ENCODE measurements around the gene A2M. TPM values are rescaled to one million over a fixed set of nuclear protein-coding genes. Genes with fewer than 3 reads are reported as not detected.

A2M gene
- total and polyA plus RNA-seq, 2 of the 4 experiments (the other 2 are of a cell fraction): 1.1 to 3.2 TPM

DNA sequence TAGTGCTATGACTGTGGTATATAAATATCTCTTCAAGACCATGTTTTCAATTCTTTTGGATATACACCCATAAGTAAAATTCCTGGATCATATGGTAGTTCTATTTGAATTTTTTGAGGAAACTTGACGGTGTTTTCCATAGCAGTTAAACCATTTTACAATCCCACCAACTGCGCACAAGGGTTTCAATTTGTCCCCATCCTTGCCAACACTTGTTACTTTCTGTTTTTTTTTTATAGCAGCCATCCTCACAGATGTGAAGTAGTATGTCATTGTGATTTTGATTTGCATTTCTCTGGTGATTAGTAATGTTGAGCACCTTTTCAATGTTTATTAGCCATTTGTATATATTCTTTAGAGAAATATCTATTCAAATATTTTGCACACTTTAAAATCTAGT, 14.5 kb upstream of the A2M start:
- in situ Hi-C loops (cut with MboI; ENCODE audit: low sequenced_read_pairs) (no loop called here), dilution Hi-C loops (cut with HindIII; ENCODE audit: low sequenced_read_pairs, unreplicated experiment) (no loop called here), intact Hi-C loops (cut with micrococcal nuclease) (no loop called here)
- no peaks in the 10 kb centered on the region for H4K20me1 ChIP-seq (ENCODE audit: insufficient read depth, low read length)
- no peaks in the 10 kb centered on the region; the same call in 1 of the 2 replicates for H3K27me3 ChIP-seq (ENCODE audit: control insufficient read depth, insufficient read depth, low read length)
- H3K79me1 ChIP-seq (ENCODE audit: low read depth in 1 of 2, low read length in 2 of 2): no peaks in the 10 kb centered on the region
- H3K27ac ChIP-seq (ENCODE audit: insufficient read depth, low read length): no peak overlapping the region
- no TSS peak for BruUV-seq (replicated peaks)
- ATAC-seq (ENCODE audit: low read depth): no peak
- H3K18ac ChIP-seq (ENCODE audit: low read depth, low read length): no peak overlapping the region
- no peak overlapping the region for H2BK120ac ChIP-seq (ENCODE audit: low read depth, low read length)
- H4K8ac ChIP-seq (ENCODE audit: low read depth in 2 of 2, low read length in 2 of 2): no peak overlapping the region
- no peak overlapping the region for H2BK15ac ChIP-seq (ENCODE audit: low read depth, low read length)
- no peak for DNase-seq
- H2BK5ac ChIP-seq (ENCODE audit: low read depth, low read length, poor library complexity, severe bottlenecking): no peak overlapping the region
- POLR2A ChIA-PET (ENCODE audit: unreplicated experiment): no interaction called here
- H3K9ac ChIP-seq (ENCODE audit: low read depth, low read length): no peak overlapping the region
- peaks cover 5% of the 10 kb centered on the region; the same call in 1 of the 2 replicates for H3K4me1 ChIP-seq (ENCODE audit: control insufficient read depth, insufficient read depth, low read length)
- H3K23ac ChIP-seq (ENCODE audit: low read depth, low read length): no peak overlapping the region
- H3K4ac ChIP-seq (ENCODE audit: low read depth, low read length): no peak overlapping the region
- TF ChIP-seq, protein P1, sequence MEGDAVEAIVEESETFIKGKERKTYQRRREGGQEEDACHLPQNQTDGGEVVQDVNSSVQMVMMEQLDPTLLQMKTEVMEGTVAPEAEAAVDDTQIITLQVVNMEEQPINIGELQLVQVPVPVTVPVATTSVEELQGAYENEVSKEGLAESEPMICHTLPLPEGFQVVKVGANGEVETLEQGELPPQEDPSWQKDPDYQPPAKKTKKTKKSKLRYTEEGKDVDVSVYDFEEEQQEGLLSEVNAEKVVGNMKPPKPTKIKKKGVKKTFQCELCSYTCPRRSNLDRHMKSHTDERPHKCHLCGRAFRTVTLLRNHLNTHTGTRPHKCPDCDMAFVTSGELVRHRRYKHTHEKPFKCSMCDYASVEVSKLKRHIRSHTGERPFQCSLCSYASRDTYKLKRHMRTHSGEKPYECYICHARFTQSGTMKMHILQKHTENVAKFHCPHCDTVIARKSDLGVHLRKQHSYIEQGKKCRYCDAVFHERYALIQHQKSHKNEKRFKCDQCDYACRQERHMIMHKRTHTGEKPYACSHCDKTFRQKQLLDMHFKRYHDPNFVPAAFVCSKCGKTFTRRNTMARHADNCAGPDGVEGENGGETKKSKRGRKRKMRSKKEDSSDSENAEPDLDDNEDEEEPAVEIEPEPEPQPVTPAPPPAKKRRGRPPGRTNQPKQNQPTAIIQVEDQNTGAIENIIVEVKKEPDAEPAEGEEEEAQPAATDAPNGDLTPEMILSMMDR (conservative IDR thresholded peaks at IDR 0.05; ENCODE audit: low read depth, low read length): no peak
- TF ChIP-seq BHLHE40 (IDR thresholded peaks at IDR 0.05; ENCODE audit: low read depth, low read length) (no peak), RCOR1 (IDR thresholded peaks at IDR 0.05; ENCODE audit: insufficient replicate concordance, low read length) (no peak), CEBPB (IDR thresholded peaks at IDR 0.05; ENCODE audit: low read depth, low read length) (no peak), FOS (IDR thresholded peaks at IDR 0.05; ENCODE audit: low read depth, low read length) (no peak), CHD1 (IDR thresholded peaks at IDR 0.05; ENCODE audit: low read depth, low read length) (no peak), MXI1 (IDR thresholded peaks at IDR 0.05; ENCODE audit: borderline replicate concordance, low read depth, low read length) (no peak), POLR2A (IDR thresholded peaks at IDR 0.05; ENCODE audit: low read depth, low read length) (no peak), MAFK (IDR thresholded peaks at IDR 0.05; ENCODE audit: low read depth, low read length) (no peak), RAD21 (IDR thresholded peaks at IDR 0.05; ENCODE audit: low read length) (no peak), NFE2L2 (IDR thresholded peaks at IDR 0.05; ENCODE audit: low read depth, low read length) (no peak), RFX5 (IDR thresholded peaks at IDR 0.05; ENCODE audit: low read depth, low read length) (no peak), MAZ (IDR thresholded peaks at IDR 0.05; ENCODE audit: borderline replicate concordance, low read depth, low read length) (no peak), SMC3 (IDR thresholded peaks at IDR 0.05; ENCODE audit: low read depth, low read length) (no peak)
- TF ChIP-seq, protein P2, sequence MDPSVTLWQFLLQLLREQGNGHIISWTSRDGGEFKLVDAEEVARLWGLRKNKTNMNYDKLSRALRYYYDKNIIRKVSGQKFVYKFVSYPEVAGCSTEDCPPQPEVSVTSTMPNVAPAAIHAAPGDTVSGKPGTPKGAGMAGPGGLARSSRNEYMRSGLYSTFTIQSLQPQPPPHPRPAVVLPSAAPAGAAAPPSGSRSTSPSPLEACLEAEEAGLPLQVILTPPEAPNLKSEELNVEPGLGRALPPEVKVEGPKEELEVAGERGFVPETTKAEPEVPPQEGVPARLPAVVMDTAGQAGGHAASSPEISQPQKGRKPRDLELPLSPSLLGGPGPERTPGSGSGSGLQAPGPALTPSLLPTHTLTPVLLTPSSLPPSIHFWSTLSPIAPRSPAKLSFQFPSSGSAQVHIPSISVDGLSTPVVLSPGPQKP (IDR thresholded peaks at IDR 0.05; ENCODE audit: borderline replicate concordance, low read depth, low read length): no peak
- TF ChIP-seq, protein P3, sequence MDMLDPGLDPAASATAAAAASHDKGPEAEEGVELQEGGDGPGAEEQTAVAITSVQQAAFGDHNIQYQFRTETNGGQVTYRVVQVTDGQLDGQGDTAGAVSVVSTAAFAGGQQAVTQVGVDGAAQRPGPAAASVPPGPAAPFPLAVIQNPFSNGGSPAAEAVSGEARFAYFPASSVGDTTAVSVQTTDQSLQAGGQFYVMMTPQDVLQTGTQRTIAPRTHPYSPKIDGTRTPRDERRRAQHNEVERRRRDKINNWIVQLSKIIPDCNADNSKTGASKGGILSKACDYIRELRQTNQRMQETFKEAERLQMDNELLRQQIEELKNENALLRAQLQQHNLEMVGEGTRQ (IDR thresholded peaks at IDR 0.05; ENCODE audit: low read depth, low read length): no peak
- CTCF ChIA-PET: no interaction called here
- WGBS, 2 experiments (ENCODE audit: extremely low coverage in 2 of 2, insufficient read length in 1 of 2): no CpG with 5 or more reads among the region's 2 CpGs
- H4K5ac ChIP-seq (ENCODE audit: low read depth, low read length): no peak overlapping the region
- no peak overlapping the region for H2AK9ac ChIP-seq (replicated peaks; ENCODE audit: low read depth, low read length, poor library complexity)
- H2AK5ac ChIP-seq (ENCODE audit: low read depth, low read length): no peak overlapping the region
- no peak overlapping the region for H2BK20ac ChIP-seq (ENCODE audit: low read depth, low read length)
- H2AFZ ChIP-seq (replicated peaks; ENCODE audit: low read length, poor library complexity): no peak overlapping the region
- H3K9me1 ChIP-seq (ENCODE audit: insufficient read depth, low read length): no peaks in the 10 kb centered on the region
- no peak overlapping the region for H3K14ac ChIP-seq (replicated peaks; ENCODE audit: low read depth, low read length)
- no peak overlapping the region for H3K4me3 ChIP-seq (ENCODE audit: insufficient read depth, low read depth, low read length)
- H3K56ac ChIP-seq (ENCODE audit: extremely low read depth, insufficient read depth, low read length): no peak overlapping the region
- H3K4me2 ChIP-seq (ENCODE audit: low read depth, low read length): no peak overlapping the region
- H3K36me3 ChIP-seq (ENCODE audit: control insufficient read depth, insufficient read depth, low read length): no peaks in the 10 kb centered on the region
- peaks cover 3% of the 10 kb centered on the region; the same call in 1 of the 2 replicates for H3K9me3 ChIP-seq (ENCODE audit: control insufficient read depth, insufficient read depth, low read length)
- no peak overlapping the region for H4K91ac ChIP-seq (ENCODE audit: insufficient read depth, low read depth, low read length)
